GM12878 (cell line): Measurements from ENCODE around the gene ACSL1. TPM values are rescaled to one million over a fixed set of nuclear protein-coding genes. Genes with fewer than 3 reads are reported as not detected.

ENCODE experiments used
- ASH2L ChIP-seq: fragments of 300-600, 200-600 bp; sonication (generic); IDR thresholded peaks from 2 replicates; pipeline ENCODE4 v1.6.1; 2017; ENCODE audit warnings: low read depth, mild to moderate bottlenecking, borderline replicate concordance
- CBX3 ChIP-seq: fragments of 200-600 bp; sonication (generic); IDR thresholded peaks from 2 replicates; pipeline ENCODE4 v1.6.1; 2016; ENCODE audit warnings: low read depth, borderline replicate concordance
- CHD1 ChIP-seq: IDR thresholded peaks from 2 replicates; pipeline ENCODE4 v1.6.1; 2012; ENCODE audit warnings: low read depth, low read length, improper control_type of control experiment
- CHD4 ChIP-seq: fragments of 200-600 bp; sonication (generic); IDR thresholded peaks from 2 replicates; pipeline ENCODE4 v1.6.1; 2016; ENCODE audit warnings: mild to moderate bottlenecking
- CREB1 ChIP-seq: IDR thresholded peaks from 2 replicates; pipeline ENCODE4 v1.6.1; 2012; ENCODE audit warnings: low read depth, mild to moderate bottlenecking, inconsistent platforms
- DPF2 ChIP-seq: fragments of 450-650 bp; IDR thresholded peaks from 2 replicates; pipeline ENCODE4 v1.6.1; 2017; ENCODE audit warnings: mild to moderate bottlenecking
- EGR1 ChIP-seq, 2 experiments: IDR thresholded peaks; 1 replicate in 1 of 2; 2 replicates in 1 of 2; pipeline ENCODE4 v1.6.1; 2011 to 2012; ENCODE audit warnings: low read depth in 2 of 2, low read length in 2 of 2, borderline replicate concordance in 1 of 2, mild to moderate bottlenecking in 1 of 2, moderate library complexity in 1 of 2
- ELK1 ChIP-seq: IDR thresholded peaks from 2 replicates; pipeline ENCODE4 v1.6.1; 2012; ENCODE audit warnings: low read depth, low read length, improper control_type of control experiment
- HDAC2 ChIP-seq: fragments of 200-600 bp; sonication (generic); IDR thresholded peaks from 2 replicates; pipeline ENCODE4 v1.6.1; 2017
- NKRF ChIP-seq: fragments of 450-650 bp; conservative IDR thresholded peaks from 2 replicates; pipeline ENCODE4 v1.6.1; 2017; ENCODE audit warnings: mild to moderate bottlenecking, moderate library complexity
- NR2F1 ChIP-seq: fragments of 450-650 bp; conservative IDR thresholded peaks from 2 replicates; pipeline ENCODE4 v1.6.1; 2017; ENCODE audit warnings: mild to moderate bottlenecking
- PAX8 ChIP-seq: fragments of 450-650 bp; IDR thresholded peaks from 2 replicates; pipeline ENCODE4 v1.6.1; 2017; ENCODE audit warnings: mild to moderate bottlenecking, moderate library complexity
- POLR2A ChIP-seq: IDR thresholded peaks from 2 replicates; pipeline ENCODE4 v1.6.1; 2011; ENCODE audit warnings: low read depth, mild to moderate bottlenecking, low read length
- RAD51 ChIP-seq: fragments of 450-650 bp; IDR thresholded peaks from 2 replicates; pipeline ENCODE4 v1.6.1; 2016; ENCODE audit warnings: moderate library complexity, mild to moderate bottlenecking, inconsistent platforms
- SP1 ChIP-seq: IDR thresholded peaks from one replicate; pipeline ENCODE4 v1.6.1; 2011; ENCODE audit warnings: low read depth, low read length
- TCF12 ChIP-seq: IDR thresholded peaks from 2 replicates; pipeline ENCODE4 v1.6.1; 2011; ENCODE audit warnings: low read depth, mild to moderate bottlenecking, low read length
- TCF3 ChIP-seq: IDR thresholded peaks from 2 replicates; pipeline ENCODE4 v1.6.1; 2012; ENCODE audit warnings: low read depth, mild to moderate bottlenecking, low read length, borderline replicate concordance; ENCODE audit not compliant: insufficient read depth
- YY1 ChIP-seq: IDR thresholded peaks from 2 replicates; pipeline ENCODE4 v1.6.1; 2011; ENCODE audit warnings: low read depth, mild to moderate bottlenecking, low read length
- ZNF687 ChIP-seq: fragments of 450-650 bp; IDR thresholded peaks from 2 replicates; pipeline ENCODE4 v1.6.1; 2017; ENCODE audit warnings: mild to moderate bottlenecking, moderate library complexity
- polyA plus RNA-seq, 11 experiments: library from polyadenylated mRNA; depleted of rRNA in 4 of 11; unstranded in 6 of 11; stranded (reverse) in 5 of 11; fragments of >200 nt; fragmentation: Nextera tagmentation in 4 of 11; fragmentation: Illumina TruSeq in 1 of 11; extraction: Ambion mirVana in 4 of 11; extraction: Trizol in 1 of 11; gene quantifications; 1 replicate in 1 of 11; 2 replicates in 10 of 11; pipeline versions ENCODE4 v1.2.1 to v1.2.3, GENCODE V29; 2011 to 2016; ENCODE audit warnings: inconsistent platforms in 2 of 11, missing spikeins in 2 of 11, low read depth in 1 of 11
- total RNA-seq, 4 experiments: library from RNA; depleted of rRNA in 3 of 4; stranded (reverse); fragments of >200 nt in 3 of 4; fragmentation: Illumina TruSeq in 1 of 4; extraction: Trizol in 1 of 4; gene quantifications; 2 replicates each; pipeline versions ENCODE4 v1.2.1 to v1.2.3, GENCODE V29; 2013 to 2021
- TF ChIP-seq, protein P1 (sequence below): fragments of 450-650 bp; IDR thresholded peaks from 2 replicates; pipeline ENCODE4 v1.6.1; 2017; ENCODE audit warnings: antibody characterized with exemption, mild to moderate bottlenecking, moderate library complexity
- TF ChIP-seq, protein P2 (sequence below): IDR thresholded peaks from 2 replicates; pipeline ENCODE4 v1.6.1; 2012; ENCODE audit warnings: low read depth, low read length, improper control_type of control experiment

The ACSL1 gene
- total and polyA plus RNA-seq, 10 of the 15 experiments (the other 5 are each of a cell fraction or from before 2014, with no cell fraction given): 30.7 to 68.1 (median 58.7) TPM

- TF ChIP-seq HDAC2 (no peak), TCF3 (no peak), YY1 (peak; percentile 43; the same call in 1 of the 2 replicates), CREB1 (no peak), CHD4 (no peak), NR2F1 (no peak), DPF2 (peak; percentile 71; the same call in 1 of the 2 replicates), PAX8 (no peak), POLR2A (no peak), EGR1 (IDR thresholded peaks at IDR 0.05; ENCODE audit: borderline replicate concordance in 1 of 2, low read depth in 2 of 2, low read length in 2 of 2) (no peak), CHD1 (no peak), NKRF (no peak), RAD51 (no peak), SP1 (no peak), CBX3 (no peak), TCF12 (no peak), ELK1 (no peak), ASH2L (no peak), ZNF687 (no peak)
- TF ChIP-seq, protein P1, sequence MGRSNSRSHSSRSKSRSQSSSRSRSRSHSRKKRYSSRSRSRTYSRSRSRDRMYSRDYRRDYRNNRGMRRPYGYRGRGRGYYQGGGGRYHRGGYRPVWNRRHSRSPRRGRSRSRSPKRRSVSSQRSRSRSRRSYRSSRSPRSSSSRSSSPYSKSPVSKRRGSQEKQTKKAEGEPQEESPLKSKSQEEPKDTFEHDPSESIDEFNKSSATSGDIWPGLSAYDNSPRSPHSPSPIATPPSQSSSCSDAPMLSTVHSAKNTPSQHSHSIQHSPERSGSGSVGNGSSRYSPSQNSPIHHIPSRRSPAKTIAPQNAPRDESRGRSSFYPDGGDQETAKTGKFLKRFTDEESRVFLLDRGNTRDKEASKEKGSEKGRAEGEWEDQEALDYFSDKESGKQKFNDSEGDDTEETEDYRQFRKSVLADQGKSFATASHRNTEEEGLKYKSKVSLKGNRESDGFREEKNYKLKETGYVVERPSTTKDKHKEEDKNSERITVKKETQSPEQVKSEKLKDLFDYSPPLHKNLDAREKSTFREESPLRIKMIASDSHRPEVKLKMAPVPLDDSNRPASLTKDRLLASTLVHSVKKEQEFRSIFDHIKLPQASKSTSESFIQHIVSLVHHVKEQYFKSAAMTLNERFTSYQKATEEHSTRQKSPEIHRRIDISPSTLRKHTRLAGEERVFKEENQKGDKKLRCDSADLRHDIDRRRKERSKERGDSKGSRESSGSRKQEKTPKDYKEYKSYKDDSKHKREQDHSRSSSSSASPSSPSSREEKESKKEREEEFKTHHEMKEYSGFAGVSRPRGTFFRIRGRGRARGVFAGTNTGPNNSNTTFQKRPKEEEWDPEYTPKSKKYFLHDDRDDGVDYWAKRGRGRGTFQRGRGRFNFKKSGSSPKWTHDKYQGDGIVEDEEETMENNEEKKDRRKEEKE: no peak
- TF ChIP-seq, protein P2, sequence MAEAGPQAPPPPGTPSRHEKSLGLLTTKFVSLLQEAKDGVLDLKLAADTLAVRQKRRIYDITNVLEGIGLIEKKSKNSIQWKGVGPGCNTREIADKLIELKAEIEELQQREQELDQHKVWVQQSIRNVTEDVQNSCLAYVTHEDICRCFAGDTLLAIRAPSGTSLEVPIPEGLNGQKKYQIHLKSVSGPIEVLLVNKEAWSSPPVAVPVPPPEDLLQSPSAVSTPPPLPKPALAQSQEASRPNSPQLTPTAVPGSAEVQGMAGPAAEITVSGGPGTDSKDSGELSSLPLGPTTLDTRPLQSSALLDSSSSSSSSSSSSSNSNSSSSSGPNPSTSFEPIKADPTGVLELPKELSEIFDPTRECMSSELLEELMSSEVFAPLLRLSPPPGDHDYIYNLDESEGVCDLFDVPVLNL: no peak
These were observed 1.5 kb downstream of the ACSL1 start (continued) for GRCh38 chr4:184824081-184824775.
